Body of pancreas (tissue), 4 donors: ENCODE results near the gene AK5.

Source experiments
- POLR2A ChIP-seq, 3 donors: fragments of 450-650 bp; IDR thresholded peaks; one replicate each; pipeline ENCODE4 v1.6.1; 2016; ENCODE audit warnings: antibody characterized with exemption in 3 of 3, mild to moderate bottlenecking in 2 of 3
- TF ChIP-seq, protein P1 (sequence below), 7 experiments: fragments of 450-650 bp in 4 of 7; fragments of 200-600 bp in 3 of 7; sonication (generic) in 3 of 7; IDR thresholded peaks; one replicate each; pipeline ENCODE4 v1.5.1; 2016 to 2019; ENCODE audit warnings: antibody characterized with exemption in 7 of 7

DNA sequence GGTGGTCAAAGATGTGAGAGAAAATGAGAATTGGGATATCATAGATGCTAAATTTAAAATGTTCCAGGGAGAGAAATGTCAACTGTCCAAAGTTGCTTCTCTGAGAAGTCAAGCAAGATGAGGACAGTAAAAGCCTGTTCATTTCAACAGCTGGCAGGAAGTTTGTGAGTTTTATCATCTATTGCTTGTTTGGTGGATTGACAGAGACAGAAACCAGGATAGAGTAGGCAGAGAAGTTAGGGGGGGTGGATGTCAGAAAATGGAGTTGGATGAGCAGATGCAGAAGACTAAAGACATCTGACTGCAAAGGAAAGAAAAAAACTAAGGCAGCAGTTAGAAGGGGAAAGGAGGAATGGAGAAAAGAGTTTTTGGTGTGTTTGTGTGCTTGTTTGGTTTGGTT is 78.4 kb downstream of the AK5 start:
- TF ChIP-seq, protein P1, sequence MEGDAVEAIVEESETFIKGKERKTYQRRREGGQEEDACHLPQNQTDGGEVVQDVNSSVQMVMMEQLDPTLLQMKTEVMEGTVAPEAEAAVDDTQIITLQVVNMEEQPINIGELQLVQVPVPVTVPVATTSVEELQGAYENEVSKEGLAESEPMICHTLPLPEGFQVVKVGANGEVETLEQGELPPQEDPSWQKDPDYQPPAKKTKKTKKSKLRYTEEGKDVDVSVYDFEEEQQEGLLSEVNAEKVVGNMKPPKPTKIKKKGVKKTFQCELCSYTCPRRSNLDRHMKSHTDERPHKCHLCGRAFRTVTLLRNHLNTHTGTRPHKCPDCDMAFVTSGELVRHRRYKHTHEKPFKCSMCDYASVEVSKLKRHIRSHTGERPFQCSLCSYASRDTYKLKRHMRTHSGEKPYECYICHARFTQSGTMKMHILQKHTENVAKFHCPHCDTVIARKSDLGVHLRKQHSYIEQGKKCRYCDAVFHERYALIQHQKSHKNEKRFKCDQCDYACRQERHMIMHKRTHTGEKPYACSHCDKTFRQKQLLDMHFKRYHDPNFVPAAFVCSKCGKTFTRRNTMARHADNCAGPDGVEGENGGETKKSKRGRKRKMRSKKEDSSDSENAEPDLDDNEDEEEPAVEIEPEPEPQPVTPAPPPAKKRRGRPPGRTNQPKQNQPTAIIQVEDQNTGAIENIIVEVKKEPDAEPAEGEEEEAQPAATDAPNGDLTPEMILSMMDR (IDR thresholded peaks at IDR 0.05), result no peak
- TF ChIP-seq POLR2A (IDR thresholded peaks at IDR 0.05), result no peak
